K562 (cell line): ENCODE measurements around the gene SSTR5. TPM values are rescaled to one million over a fixed set of nuclear protein-coding genes. Genes with fewer than 3 reads are reported as not detected.

Source experiments
- ATAC-seq: fragments of 200-7000 bp; cut with Tn5 transposase; 3 replicates; pipeline ENCODE4 v1.9.1; 2020; ENCODE audit warnings: moderate library complexity
- BruUV-seq: library from RNA; stranded (reverse); fragments of 400-500 nt; replicated peaks from 2 replicates; lab custom pipeline; 2021; lab: Mats Ljungman, UMichigan
- CTCF ChIA-PET: fragments of 300-600 bp; formaldehyde crosslinking; extraction: SDS; loops from one replicate; lab custom pipeline; 2021; ENCODE audit warnings: low intra/inter-chr PET ratio; lab: Yijun Ruan, JAX
- POLR2A ChIA-PET: fragments of 300-600, 350-650 bp; sonication (Branson Sonifier 250); formaldehyde crosslinking; extraction: SDS; loops from one replicate; lab custom pipeline; 2021; ENCODE audit warnings: antibody characterized with exemption, inconsistent platforms; lab: Yijun Ruan, JAX
- DNase-seq, 4 experiments: peaks; one replicate each; pipeline versions ENCODE4 v3.0.0 to v3.0.0-alpha.2; 2011 to 2018; ENCODE audit warnings: low spot score in 3 of 4, mixed read lengths in 3 of 4; ENCODE audit errors: extremely low read depth in 1 of 4
- FAIRE-seq: peaks from 2 replicates; lab custom pipeline; 2011; peaks lifted over from hg19 to GRCh38; lab: Jason Lieb, UNC
- H2AFZ ChIP-seq: 2 replicates; pipeline ENCODE4 v1.6.0; 2011; ENCODE audit warnings: low read depth, low read length, control low read depth, inconsistent platforms
- H3K27ac ChIP-seq: fragments of 200-600 bp; 3 replicates; pipeline ENCODE4 v1.8.0; 2011; ENCODE audit warnings: low read depth, mild to moderate bottlenecking, control low read depth, inconsistent platforms, low read length, moderate library complexity, mixed read lengths; ENCODE audit errors: extremely low read depth
- H3K27me3 ChIP-seq, 2 experiments: fragments of 300-600 bp in 1 of 2; 2 replicates in 1 of 2; 3 replicates in 1 of 2; pipeline versions ENCODE4 v1.6.0 to v1.8.0; 2011; ENCODE audit warnings: inconsistent platforms in 2 of 2, low read length in 2 of 2, mild to moderate bottlenecking in 1 of 2, mixed read lengths in 1 of 2, moderate library complexity in 1 of 2; ENCODE audit not compliant: control insufficient read depth in 2 of 2, insufficient read depth in 2 of 2
- H3K36me3 ChIP-seq: fragments of 300-600 bp; 3 replicates; pipeline ENCODE4 v1.8.0; 2011; ENCODE audit warnings: mild to moderate bottlenecking, low read length, inconsistent platforms; ENCODE audit not compliant: control insufficient read depth, insufficient read depth
- H3K4me1 ChIP-seq, 2 experiments: fragments of 200-600 bp in 1 of 2; replicated peaks in 1 of 2; 2 replicates in 1 of 2; 3 replicates in 1 of 2; pipeline versions ENCODE4 v1.5.1 to v1.8.0; 2011; ENCODE audit warnings: inconsistent platforms in 2 of 2, low read length in 2 of 2, mild to moderate bottlenecking in 1 of 2, mixed read lengths in 1 of 2, moderate library complexity in 1 of 2; ENCODE audit not compliant: control insufficient read depth in 2 of 2, insufficient read depth in 2 of 2
- H3K4me2 ChIP-seq: 2 replicates; pipeline ENCODE4 v1.6.1; 2011; ENCODE audit warnings: low read length, control low read depth, inconsistent platforms, mixed read lengths; ENCODE audit not compliant: insufficient read depth
- H3K4me3 ChIP-seq: fragments of 200-600 bp; sonication (generic), shearing (Covaris generic); 2 replicates; pipeline ENCODE4 v1.5.1; 2016; ENCODE audit warnings: control low read depth, inconsistent platforms
- H3K79me2 ChIP-seq: fragments of 200-600 bp; 3 replicates; pipeline ENCODE4 v1.8.0; 2011; ENCODE audit warnings: low read length, inconsistent platforms; ENCODE audit not compliant: control insufficient read depth, insufficient read depth
- H3K9ac ChIP-seq, 2 experiments: 2 replicates each; pipeline versions ENCODE4 v1.6.0 to v1.6.1; 2011; ENCODE audit warnings: low read depth in 2 of 2, low read length in 2 of 2, control low read depth in 1 of 2, inconsistent platforms in 1 of 2, mild to moderate bottlenecking in 1 of 2, mixed read lengths in 1 of 2; ENCODE audit not compliant: insufficient read depth in 1 of 2
- H3K9me1 ChIP-seq: one replicate; pipeline ENCODE4 v1.6.0; 2011; ENCODE audit warnings: inconsistent platforms, mild to moderate bottlenecking, low read length, moderate library complexity; ENCODE audit not compliant: control insufficient read depth, insufficient read depth
- H3K9me3 ChIP-seq: replicated peaks from 2 replicates; pipeline ENCODE4 v1.5.1; 2011; ENCODE audit warnings: low read depth, low read length, inconsistent platforms; ENCODE audit not compliant: control insufficient read depth, insufficient read depth
- H4K20me1 ChIP-seq: replicated peaks from 2 replicates; pipeline ENCODE4 v1.6.1; 2011; ENCODE audit warnings: low read length, inconsistent platforms, mixed read lengths; ENCODE audit not compliant: control insufficient read depth, insufficient read depth
- BCLAF1 ChIP-seq, 2 experiments: fragments of 450-650 bp in 1 of 2; IDR thresholded peaks; 2 replicates each; pipeline ENCODE4 v1.6.1; 2011 to 2017; ENCODE audit warnings: low read depth in 2 of 2, antibody characterized with exemption in 1 of 2, borderline replicate concordance in 1 of 2, low read length in 1 of 2, mild to moderate bottlenecking in 1 of 2, mixed read lengths in 1 of 2; ENCODE audit not compliant: control insufficient read depth in 1 of 2
- CBX1 ChIP-seq: sonication (generic); IDR thresholded peaks from 2 replicates; pipeline ENCODE4 v1.6.1; 2016; ENCODE audit warnings: antibody characterized with exemption, low read depth, mild to moderate bottlenecking
- ELK1 ChIP-seq: sonication (generic); formaldehyde crosslinking; IDR thresholded peaks from 2 replicates; pipeline ENCODE4 v1.8.1; 2022; ENCODE audit warnings: missing genetic modification reagents
- KDM2B ChIP-seq: fragments of 250-450 bp; sonication (Bioruptor Pico); IDR thresholded peaks from 2 replicates; pipeline ENCODE4 v1.8.0; 2021; ENCODE audit warnings: mild to moderate bottlenecking, moderate library complexity
- MCM5 ChIP-seq: fragments of 450-650 bp; IDR thresholded peaks from 2 replicates; pipeline ENCODE4 v1.6.1; 2016; ENCODE audit warnings: low read depth
- MNT ChIP-seq, 2 experiments: fragments of 450-650 bp; conservative IDR thresholded peaks; 2 replicates each; pipeline ENCODE4 v1.6.1; 2017; ENCODE audit warnings: mild to moderate bottlenecking in 2 of 2, moderate library complexity in 2 of 2
- NR3C1 ChIP-seq: sonication (generic); formaldehyde crosslinking; IDR thresholded peaks from 2 replicates; pipeline ENCODE4 v1.8.1; 2022; ENCODE audit warnings: missing genetic modification reagents
- RFX7 ChIP-seq: fragments of 250-450 bp; sonication (Bioruptor Pico); IDR thresholded peaks from 2 replicates; pipeline ENCODE4 v1.5.1; 2021; ENCODE audit warnings: mild to moderate bottlenecking
- SMAD1 ChIP-seq: fragments of 150-350 bp; IDR thresholded peaks from 2 replicates; pipeline ENCODE4 v1.6.1; 2014; ENCODE audit warnings: low read length, low read depth; ENCODE audit not compliant: partially characterized antibody
- SMARCB1 ChIP-seq: IDR thresholded peaks from 2 replicates; pipeline ENCODE4 v1.6.1; 2011; ENCODE audit warnings: improper control_type of control experiment, low read depth; ENCODE audit not compliant: insufficient read length
- SPI1 ChIP-seq: IDR thresholded peaks from 2 replicates; pipeline ENCODE4 v1.6.1; 2011; ENCODE audit warnings: low read depth, low read length, control low read depth, borderline replicate concordance
- YY1 ChIP-seq, 3 experiments: IDR thresholded peaks; 2 replicates each; pipeline ENCODE4 v1.6.1; 2011; ENCODE audit warnings: low read length in 2 of 3, mild to moderate bottlenecking in 2 of 3, moderate library complexity in 2 of 3, borderline replicate concordance in 1 of 3, control low read depth in 1 of 3, low read depth in 1 of 3; ENCODE audit not compliant: insufficient read depth in 3 of 3, insufficient replicate concordance in 2 of 3, control insufficient read depth in 1 of 3, insufficient read length in 1 of 3; ENCODE audit errors: extremely low read depth in 1 of 3
- ZEB2 ChIP-seq: fragments of 450-650 bp; IDR thresholded peaks from 2 replicates; pipeline ENCODE4 v1.6.1; 2016
- ZNF583 ChIP-seq: fragments of 250-450 bp; sonication (Bioruptor Pico); IDR thresholded peaks from 2 replicates; pipeline ENCODE4 v1.4.0; 2020
- WGBS: fragments of 100-300 bp; shearing (Covaris generic); methylation state at CpG from one replicate; pipeline ENCODE4 v1.1.6; 2016; ENCODE audit warnings: low coverage, mixed read lengths; ENCODE audit not compliant: insufficient coverage; ENCODE audit errors: missing lambda C conversion rate; 5-methylcytosine and 5-hydroxymethylcytosine counted together
- in situ Hi-C: fragments of 300-500 bp; cut with MboI; formaldehyde crosslinking; loops from 4 replicates; pipeline ENCODE4 v1.15.0; 2018; ENCODE audit warnings: inconsistent platforms, mixed read lengths
- intact Hi-C: fragments of 100-400 bp; cut with micrococcal nuclease; formaldehyde crosslinking; loops from 2 replicates; pipeline ENCODE4 v1.14.2; 2022
- polyA plus RNA-seq, 8 experiments: library from polyadenylated mRNA; depleted of rRNA in 4 of 8; stranded (reverse) in 5 of 8; unstranded in 3 of 8; fragments of >200 nt; fragmentation: Nextera tagmentation in 2 of 8; fragmentation: Illumina TruSeq in 1 of 8; extraction: Ambion mirVana in 2 of 8; extraction: Trizol in 1 of 8; gene quantifications; 2 replicates each; pipeline versions ENCODE4 v1.2.1 to v1.2.3, GENCODE V29; 2011 to 2014; ENCODE audit warnings: inconsistent platforms in 1 of 8, missing spikeins in 1 of 8
- total RNA-seq, 7 experiments: library from RNA; depleted of rRNA in 6 of 7; stranded (reverse); fragments of >200 nt in 6 of 7; fragmentation: Illumina TruSeq in 2 of 7; extraction: Trizol in 2 of 7; gene quantifications; 2 replicates each; pipeline versions ENCODE4 v1.2.1 to v1.2.3, GENCODE V29; 2011 to 2021; ENCODE audit warnings: low replicate concordance in 1 of 7

The SSTR5 gene
- total and polyA plus RNA-seq, 9 of the 15 experiments (the other 6 are each of a cell fraction or from before 2014, with no cell fraction given): not detected

GRCh38 chr16:1070864-1071408 lies 1.6 kb upstream of the SSTR5 start (continued):
- TF ChIP-seq MNT (conservative IDR thresholded peaks at IDR 0.05) (no peak), CBX1 (no peak), SMARCB1 (no peak), SMAD1 (no peak), SPI1 (no peak), NR3C1 (no peak), ZNF583 (no peak), MCM5 (no peak)
- TF ChIP-seq, all 486 proteins: peak for 0

- ATAC-seq (no peak), DNase-seq (no peak), FAIRE-seq (no peak)
- Histone ChIP-seq H2AFZ (no peak overlapping the region), H3K9me3 (no peaks in the 10 kb centered on the region), H3K9ac (no peak overlapping the region), H4K20me1 (no peaks in the 10 kb centered on the region; the same call in 1 of the 2 replicates), H3K9me1 (no peaks in the 10 kb centered on the region), H3K79me2 (no peaks in the 10 kb centered on the region), H3K27ac (no peak overlapping the region), H3K36me3 (no peaks in the 10 kb centered on the region), H3K27me3 (peaks cover 2 to 18% of the 10 kb centered on the region in 2 experiments; a peak in 2 of 5 replicates), H3K4me3 (no peak overlapping the region), H3K4me1 (peaks cover 0 to 41% of the 10 kb centered on the region in 2 experiments; a peak in 1 of 5 replicates), H3K4me2 (no peak overlapping the region)
- in situ Hi-C loops (no loop called here), intact Hi-C loops (no loop called here)
- WGBS: 0% methylated on average over 9 of the region's 30 CpGs
- CTCF ChIA-PET: interaction anchor here (0.7 kb wide), 1 partner anchor 258 kb away, joined by 3 read pairs; no protein-coding TSS in a partner anchor
- no TSS peak for BruUV-seq
- POLR2A ChIA-PET: interaction anchor here (0.7 kb wide), 2 partner anchors 10 to 133 kb away, joined by 3 read pairs; no protein-coding TSS in a partner anchor
- TF ChIP-seq KDM2B (CRISPR knock-in tag): no peak
- TF ChIP-seq RFX7: no peak
- no peak for TF ChIP-seq YY1 (IDR thresholded peaks at IDR 0.05; ENCODE audit: borderline replicate concordance in 1 of 3, control insufficient read depth in 1 of 3, extremely low read depth in 1 of 3, insufficient read depth in 3 of 3, insufficient read length in 1 of 3, insufficient replicate concordance in 2 of 3, low read depth in 1 of 3, low read length in 2 of 3)
- TF ChIP-seq ELK1 (CRISPR knock-in tag): no peak
- TF ChIP-seq ZEB2: no peak
- TF ChIP-seq BCLAF1 (IDR thresholded peaks at IDR 0.05; ENCODE audit: borderline replicate concordance in 1 of 2, control insufficient read depth in 1 of 2, low read depth in 2 of 2, low read length in 1 of 2): no peak
Observed at GRCh38 chr16:1071561-1072225, 854 bp upstream of the SSTR5 start.
